GM12878 (cell line): ENCODE measurements around the gene ZC3H12D. TPM values are rescaled to one million over a fixed set of nuclear protein-coding genes. Genes with fewer than 3 reads are reported as not detected.

Experiments
- ATAC-seq: fragments of 200-7000 bp; cut with Tn5 transposase; 3 replicates; pipeline ENCODE4 v1.9.1; 2020; ENCODE audit warnings: mild to moderate bottlenecking, moderate library complexity
- BruUV-seq: library from RNA; stranded (reverse); fragments of 400-500 nt; replicated peaks from 2 replicates; lab custom pipeline; 2021; lab: Mats Ljungman, UMichigan
- CTCF ChIA-PET: fragments of 300-600 bp; sonication (Branson Sonifier 250); formaldehyde crosslinking; extraction: SDS; loops from one replicate; lab custom pipeline; 2021; ENCODE audit warnings: inconsistent platforms; lab: Yijun Ruan, JAX
- POLR2A ChIA-PET: fragments of 350-600 bp; formaldehyde crosslinking; extraction: SDS; loops from one replicate; lab custom pipeline; 2021; ENCODE audit warnings: inconsistent platforms; lab: Charles Lee
- RAD21 ChIA-PET: fragments of 300-600 bp; sonication (Branson Sonifier 250); formaldehyde crosslinking; loops from one replicate; lab custom pipeline; 2023; ENCODE audit warnings: antibody characterized with exemption; ENCODE audit not compliant: unreplicated experiment; lab: Charles Lee
- SMC1A ChIA-PET: fragments of 300-600 bp; sonication (Branson Sonifier 250); formaldehyde crosslinking; loops from one replicate; lab custom pipeline; 2023; ENCODE audit not compliant: unreplicated experiment, uncharacterized antibody; lab: Charles Lee
- DNase-seq: peaks from one replicate; pipeline ENCODE4 v3.0.0-alpha.2; 2011; ENCODE audit warnings: low read depth, low spot score
- FAIRE-seq: peaks from 3 replicates; lab custom pipeline; 2011; peaks lifted over from hg19 to GRCh38; lab: Jason Lieb, UNC
- H2AFZ ChIP-seq: 2 replicates; pipeline ENCODE4 v1.6.0; 2011; ENCODE audit warnings: low read depth, low read length, control low read depth; ENCODE audit not compliant: control insufficient read depth
- H3K27ac ChIP-seq: 2 replicates; pipeline ENCODE4 v1.5.1; 2011; ENCODE audit warnings: control low read depth; ENCODE audit not compliant: control insufficient read depth, insufficient read depth
- H3K27me3 ChIP-seq, 2 experiments: replicated peaks in 1 of 2; 2 replicates each; pipeline versions ENCODE4 v1.6.0 to v1.6.1; 2011; ENCODE audit warnings: low read length in 1 of 2; ENCODE audit not compliant: control insufficient read depth in 2 of 2, insufficient read depth in 2 of 2
- H3K36me3 ChIP-seq, 2 experiments: 2 replicates each; pipeline ENCODE4 v1.5.1; 2011; ENCODE audit warnings: low read length in 1 of 2; ENCODE audit not compliant: control insufficient read depth in 2 of 2, insufficient read depth in 2 of 2
- H3K4me1 ChIP-seq: 2 replicates; pipeline ENCODE4 v1.6.1; 2011; ENCODE audit warnings: mild to moderate bottlenecking, low read length, moderate library complexity, mixed read lengths; ENCODE audit not compliant: control insufficient read depth, insufficient read depth
- H3K4me2 ChIP-seq: 2 replicates; pipeline ENCODE4 v1.6.0; 2011; ENCODE audit warnings: control low read depth; ENCODE audit not compliant: control insufficient read depth, insufficient read depth
- H3K4me3 ChIP-seq: fragments of 200-600 bp; sonication (generic); 2 replicates; pipeline ENCODE4 v1.5.1; 2016
- H3K79me2 ChIP-seq: 2 replicates; pipeline ENCODE4 v1.6.0; 2011; ENCODE audit warnings: low read length; ENCODE audit not compliant: control insufficient read depth, insufficient read depth
- H3K9ac ChIP-seq: 2 replicates; pipeline ENCODE4 v1.8.0; 2011; ENCODE audit warnings: low read length, control low read depth, mixed read lengths; ENCODE audit not compliant: control insufficient read depth, insufficient read depth
- H3K9me3 ChIP-seq: replicated peaks from 3 replicates; pipeline ENCODE4 v1.5.1; 2011; ENCODE audit warnings: mild to moderate bottlenecking, low read length; ENCODE audit not compliant: control insufficient read depth, insufficient read depth
- H4K20me1 ChIP-seq: 2 replicates; pipeline ENCODE4 v1.6.0; 2011; ENCODE audit not compliant: control insufficient read depth, insufficient read depth
- ASH2L ChIP-seq: fragments of 300-600, 200-600 bp; sonication (generic); IDR thresholded peaks from 2 replicates; pipeline ENCODE4 v1.6.1; 2017; ENCODE audit warnings: low read depth, mild to moderate bottlenecking, borderline replicate concordance
- BCLAF1 ChIP-seq: fragments of 450-650 bp; IDR thresholded peaks from 2 replicates; pipeline ENCODE4 v1.6.1; 2017; ENCODE audit warnings: antibody characterized with exemption, mild to moderate bottlenecking, moderate library complexity
- EP300 ChIP-seq, 2 experiments: fragments of 150-350 bp in 1 of 2; IDR thresholded peaks; 2 replicates each; pipeline ENCODE4 v1.6.1; 2011 to 2012; ENCODE audit warnings: low read depth in 2 of 2, low read length in 2 of 2, borderline replicate concordance in 1 of 2, improper control_type of control experiment in 1 of 2, inconsistent platforms in 1 of 2; ENCODE audit not compliant: control insufficient read depth in 1 of 2
- HDGF ChIP-seq: fragments of 450-650 bp; IDR thresholded peaks from 2 replicates; pipeline ENCODE4 v1.6.1; 2016; ENCODE audit warnings: antibody characterized with exemption
- IKZF1 ChIP-seq: fragments of 450-650 bp; conservative IDR thresholded peaks from 2 replicates; pipeline ENCODE4 v1.6.1; 2017; ENCODE audit warnings: antibody characterized with exemption, mild to moderate bottlenecking
- JUNB ChIP-seq: IDR thresholded peaks from 2 replicates; pipeline ENCODE4 v1.6.1; 2016; ENCODE audit warnings: antibody characterized with exemption, mild to moderate bottlenecking
- MTA3 ChIP-seq: IDR thresholded peaks from 2 replicates; pipeline ENCODE4 v1.6.1; 2012; ENCODE audit warnings: low read length, inconsistent platforms, borderline replicate concordance
- NR2F1 ChIP-seq: fragments of 450-650 bp; conservative IDR thresholded peaks from 2 replicates; pipeline ENCODE4 v1.6.1; 2017; ENCODE audit warnings: mild to moderate bottlenecking
- PKNOX1 ChIP-seq: fragments of 450-650 bp; IDR thresholded peaks from 2 replicates; pipeline ENCODE4 v1.6.1; 2016; ENCODE audit warnings: mild to moderate bottlenecking
- PRDM15 ChIP-seq: fragments of 450-650 bp; formaldehyde crosslinking; IDR thresholded peaks from 2 replicates; pipeline ENCODE4 v1.4.0; 2020; ENCODE audit warnings: mild to moderate bottlenecking, moderate library complexity
- RAD51 ChIP-seq: fragments of 450-650 bp; IDR thresholded peaks from 2 replicates; pipeline ENCODE4 v1.6.1; 2016; ENCODE audit warnings: moderate library complexity, mild to moderate bottlenecking, inconsistent platforms
- RUNX3 ChIP-seq: IDR thresholded peaks from 2 replicates; pipeline ENCODE4 v1.6.1; 2012; ENCODE audit warnings: low read length, inconsistent platforms
- SIX5 ChIP-seq: IDR thresholded peaks from 2 replicates; pipeline ENCODE4 v1.6.1; 2011; ENCODE audit warnings: mild to moderate bottlenecking, low read depth, low read length, moderate library complexity; ENCODE audit not compliant: severe bottlenecking
- SPI1 ChIP-seq: IDR thresholded peaks from 2 replicates; pipeline ENCODE4 v1.6.1; 2011; ENCODE audit warnings: low read depth, mild to moderate bottlenecking, low read length, moderate library complexity, borderline replicate concordance; ENCODE audit not compliant: insufficient read depth
- ZBED1 ChIP-seq: IDR thresholded peaks from 2 replicates; pipeline ENCODE4 v1.6.1; 2016; ENCODE audit warnings: borderline replicate concordance
- WGBS: methylation state at CpG from one replicate; pipeline ENCODE4 v1.1.6; 2016; ENCODE audit warnings: low lambda C conversion rate; ENCODE audit not compliant: insufficient replicate concordance, insufficient coverage; ENCODE audit errors: missing lambda C conversion rate; 5-methylcytosine and 5-hydroxymethylcytosine counted together
- in situ Hi-C: fragments of 300-500 bp; cut with MboI; formaldehyde crosslinking; loops from 9 replicates; pipeline ENCODE4 v1.14.3; 2018; ENCODE audit warnings: mixed read lengths
- intact Hi-C: fragments of 100-400 bp; cut with micrococcal nuclease; formaldehyde crosslinking; loops from one replicate; pipeline ENCODE4 v1.14.2; 2022; ENCODE audit not compliant: unreplicated experiment
- polyA plus RNA-seq, 11 experiments: library from polyadenylated mRNA; depleted of rRNA in 4 of 11; unstranded in 6 of 11; stranded (reverse) in 5 of 11; fragments of >200 nt; fragmentation: Nextera tagmentation in 4 of 11; fragmentation: Illumina TruSeq in 1 of 11; extraction: Ambion mirVana in 4 of 11; extraction: Trizol in 1 of 11; gene quantifications; 1 replicate in 1 of 11; 2 replicates in 10 of 11; pipeline versions ENCODE4 v1.2.1 to v1.2.3, GENCODE V29; 2011 to 2016; ENCODE audit warnings: inconsistent platforms in 2 of 11, missing spikeins in 2 of 11, low read depth in 1 of 11
- total RNA-seq, 4 experiments: library from RNA; depleted of rRNA in 3 of 4; stranded (reverse); fragments of >200 nt in 3 of 4; fragmentation: Illumina TruSeq in 1 of 4; extraction: Trizol in 1 of 4; gene quantifications; 2 replicates each; pipeline versions ENCODE4 v1.2.1 to v1.2.3, GENCODE V29; 2013 to 2021

ZC3H12D gene
- total and polyA plus RNA-seq, 10 of the 15 experiments (the other 5 are each of a cell fraction or from before 2014, with no cell fraction given), result 1.4 to 29.7 (median 8.8) TPM

- TF ChIP-seq BCLAF1, result no peak
- no peak for TF ChIP-seq HDGF
- no peak for TF ChIP-seq ASH2L
- no peak for TF ChIP-seq MTA3
- TF ChIP-seq RAD51, result no peak
These were observed 45.2 kb downstream of the ZC3H12D start (continued) for GRCh38 chr6:149439626-149440025.

- in situ Hi-C loops, result loop anchor here (25.0 kb wide), 1 partner anchor 677 kb away; no protein-coding TSS in a partner anchor
- SMC1A ChIA-PET, result interaction anchor here (0.9 to 3.9 kb wide), 5 partner anchors 25 to 358 kb away, joined by 3 to 25 read pairs (median 3); no protein-coding TSS in a partner anchor
- no peaks in the 10 kb centered on the region for H4K20me1 ChIP-seq
- TF ChIP-seq PRDM15 (no peak), SPI1 (peak; percentile 91), RUNX3 (peak; percentile 36; the same call in 1 of the 2 replicates), NR2F1 (peak; percentile 55), JUNB (peak; percentile 47; the same call in 1 of the 2 replicates), SIX5 (no peak), ZBED1 (0 out of 2 replicates have a peak, but pooled peaks have one; percentile 24), PKNOX1 (peak; percentile 40; the same call in 1 of the 2 replicates), EP300 (IDR thresholded peaks at IDR 0.05; ENCODE audit: borderline replicate concordance in 1 of 2, control insufficient read depth in 1 of 2, low read depth in 2 of 2, low read length in 2 of 2) (0 out of 4 replicates have a peak, but pooled peaks of 1 of the 2 experiments have one; percentile 35), IKZF1 (peak; percentile 61)
These were observed 46.0 kb downstream of the ZC3H12D start for GRCh38 chr6:149438855-149439254.

More at GRCh38 chr6:149438855-149439254, 46.0 kb downstream of the ZC3H12D start:
- POLR2A ChIA-PET, result no interaction called here
- DNase-seq, result no peak
- no peak overlapping the region for H2AFZ ChIP-seq
- no peaks in the 10 kb centered on the region; the same call in 2 of the 3 replicates for H3K9me3 ChIP-seq
- BruUV-seq, result no TSS peak
- no peak for FAIRE-seq
- H3K27ac ChIP-seq, result no peak overlapping the region
- H3K9ac ChIP-seq, result no peak overlapping the region
- CTCF ChIA-PET, result interaction anchor here (0.8 to 2.2 kb wide), 4 partner anchors 9 to 344 kb away, joined by 3 to 15 read pairs (median 3); no protein-coding TSS in a partner anchor
- peaks cover 9% of the 10 kb centered on the region for H3K4me1 ChIP-seq
- intact Hi-C loops, result loop anchor here (10.0 kb wide), 1 partner anchor 684 kb away; no protein-coding TSS in a partner anchor
- no peak overlapping the region for H3K4me2 ChIP-seq
- H3K27me3 ChIP-seq, result no peaks in the 10 kb centered on the region
- RAD21 ChIA-PET, result interaction anchor here (1.1 to 1.6 kb wide), 2 partner anchors 44 to 78 kb away, joined by 4 to 8 read pairs; no protein-coding TSS in a partner anchor
- ATAC-seq, result peak; percentile 80
- H3K4me3 ChIP-seq, result no peak overlapping the region
- 9% methylated on average over 3 of the region's 3 CpGs for WGBS
- H3K36me3 ChIP-seq, result no peaks in the 10 kb centered on the region
- H3K79me2 ChIP-seq, result no peaks in the 10 kb centered on the region
